GM21529 (cell line): ENCODE measurements around the gene MRPL4.
"Not testable (repeated sequence)": the region's sequence is repeated elsewhere in the genome, so short reads cannot be mapped to it uniquely, and the experiment has no call there.

ENCODE experiments used
- ATAC-seq: cut with Tn5 transposase; IDR thresholded peaks from one replicate; pipeline ENCODE4 v1.9.1; 2021; ENCODE audit not compliant: unreplicated experiment

The MRPL4 gene

DNA sequence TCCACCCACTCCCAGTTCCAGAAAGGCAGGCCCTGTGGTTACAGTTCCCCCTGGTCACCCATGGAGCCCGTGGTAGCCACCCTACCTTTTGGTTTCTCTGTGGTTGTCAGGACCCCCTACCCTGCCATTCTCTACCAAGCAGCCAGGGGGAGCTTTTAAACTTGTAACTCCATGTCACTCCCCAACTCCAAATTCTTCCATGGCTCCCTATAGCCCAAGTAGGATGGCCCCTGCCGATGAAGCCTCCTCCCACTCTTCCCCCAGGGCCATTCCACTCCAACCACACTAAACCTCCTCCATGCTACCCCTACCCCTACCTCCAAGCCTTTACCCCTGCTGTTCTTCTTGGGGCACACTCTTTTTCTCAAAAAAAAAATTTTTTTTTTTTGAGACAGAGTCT lies 23.1 kb upstream of the MRPL4 start:
- no peak for ATAC-seq

DNA sequence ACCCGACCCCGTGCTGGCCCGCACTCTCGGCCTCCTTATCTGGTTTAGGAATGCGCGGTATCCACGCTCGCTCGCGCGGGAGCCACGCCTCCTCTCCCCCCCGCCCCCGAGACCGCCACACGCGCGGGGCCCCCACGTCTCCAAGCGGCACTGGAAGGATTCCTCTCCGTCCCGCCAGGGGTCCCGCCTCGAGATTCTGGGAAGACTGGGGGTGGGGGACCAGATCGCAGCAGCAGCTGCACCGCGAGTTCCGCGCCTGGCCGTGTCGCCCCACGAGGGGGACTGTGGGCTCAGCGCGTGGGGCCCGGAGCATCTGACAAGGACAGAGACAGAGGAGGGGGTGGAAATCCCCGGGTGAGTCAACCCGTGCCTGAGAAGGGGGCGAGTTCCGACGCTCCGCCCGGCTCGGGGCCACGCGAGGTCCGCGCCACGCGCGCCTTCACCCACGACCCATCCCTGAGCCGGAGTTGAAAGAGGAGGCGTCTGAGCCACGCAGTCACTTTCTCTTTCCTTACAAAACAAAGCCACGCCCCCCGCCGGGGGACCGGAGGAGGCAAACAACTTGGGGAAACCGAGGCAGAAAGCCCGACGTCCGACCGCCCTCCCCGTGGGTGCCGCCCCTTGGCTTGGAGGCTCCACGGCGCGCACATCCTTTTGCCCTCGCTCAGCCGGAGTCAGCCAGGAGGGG lies 21.7 kb upstream of the MRPL4 start:
- ATAC-seq = no peak

DNA sequence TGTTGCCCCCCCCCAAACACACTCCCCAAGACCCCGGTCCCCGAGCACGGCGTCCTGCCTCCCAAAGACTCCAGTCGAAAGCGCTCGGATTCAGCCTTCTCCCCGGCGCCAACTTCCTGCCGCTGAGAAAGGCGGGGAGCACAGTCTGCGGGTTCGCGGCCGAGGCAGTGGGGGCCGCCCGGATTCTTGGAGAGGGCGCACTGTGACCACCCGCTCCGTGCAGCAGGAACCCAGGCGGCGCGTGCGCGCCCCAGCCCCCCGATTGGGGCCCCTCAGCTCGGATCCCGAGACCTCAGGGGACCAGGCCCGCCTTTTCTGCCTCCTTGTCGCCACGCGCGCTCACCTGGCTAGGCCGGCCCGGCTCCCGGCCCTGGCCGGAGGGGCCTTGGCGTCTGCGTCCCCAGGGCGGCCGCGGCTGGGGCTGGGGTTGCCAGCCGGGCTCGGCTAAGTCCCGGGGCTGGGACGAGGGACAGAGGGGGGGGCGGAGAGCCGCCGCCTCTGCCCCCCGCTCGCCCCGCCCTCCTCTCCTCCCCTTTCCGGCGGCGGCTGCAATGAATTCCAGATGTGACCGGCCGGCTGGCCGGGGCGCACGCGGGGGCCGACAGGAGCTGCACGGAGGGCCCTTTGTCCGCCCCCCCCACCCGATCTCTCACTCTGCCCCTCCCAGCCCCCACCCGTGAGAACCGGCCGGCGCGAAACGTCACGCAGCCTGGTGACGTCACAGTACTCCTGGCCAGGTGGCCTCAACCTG lies 21.0 kb upstream of the MRPL4 start, which contains the start of gene S1PR2:
Gene S1PR2 (minus strand): TSS at position 471 of the 751 bp plus-strand sequence. CDS start 6,426 bp downstream, outside the sequence.
- ATAC-seq = no peak

GRCh38 chr19:10231612-10232228 lies 20.3 kb upstream of the MRPL4 start:
- ATAC-seq = no peak

GRCh38 chr19:10233946-10234345 lies 18.1 kb upstream of the MRPL4 start:
- no peak for ATAC-seq

DNA sequence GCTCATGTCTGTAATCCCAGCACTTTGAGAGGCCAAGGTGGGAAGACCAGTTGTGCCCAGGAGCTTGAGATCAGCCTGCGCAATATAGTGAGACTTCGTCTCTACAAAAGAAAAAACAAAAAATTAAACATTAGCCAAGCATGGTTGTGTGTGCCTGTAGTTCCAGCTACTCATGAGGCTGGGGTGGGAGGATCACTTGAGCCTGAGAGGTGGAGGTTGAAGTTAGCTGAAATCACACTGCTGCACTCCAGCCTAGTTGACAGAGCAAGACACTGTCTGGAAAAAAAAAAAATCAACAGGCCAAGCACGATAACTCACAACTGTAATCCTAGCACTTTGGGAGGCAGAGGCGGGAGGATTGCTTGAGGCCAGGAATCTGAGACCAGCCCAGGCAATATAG lies 17.0 kb upstream of the MRPL4 start:
- no peak for ATAC-seq

DNA sequence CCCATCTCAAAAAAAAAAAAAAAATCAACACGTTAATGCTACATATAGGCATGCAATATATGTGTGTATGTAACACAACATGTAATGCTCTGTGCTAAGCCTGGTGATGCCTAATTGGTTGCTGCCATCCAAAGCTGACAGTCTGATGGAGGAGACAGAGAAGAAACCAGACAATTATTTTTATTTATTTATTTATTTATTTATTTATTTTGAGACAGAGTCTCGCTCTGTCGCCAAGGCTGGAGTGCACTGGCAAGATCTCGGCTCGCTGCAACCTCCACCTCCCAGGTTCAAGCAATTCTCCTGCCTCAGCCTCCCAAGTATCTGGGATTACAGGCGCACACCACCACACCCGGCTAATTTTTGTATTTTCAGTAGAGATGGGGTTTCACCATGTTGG lies 16.6 kb upstream of the MRPL4 start:
- not testable (repeated sequence) for ATAC-seq

DNA sequence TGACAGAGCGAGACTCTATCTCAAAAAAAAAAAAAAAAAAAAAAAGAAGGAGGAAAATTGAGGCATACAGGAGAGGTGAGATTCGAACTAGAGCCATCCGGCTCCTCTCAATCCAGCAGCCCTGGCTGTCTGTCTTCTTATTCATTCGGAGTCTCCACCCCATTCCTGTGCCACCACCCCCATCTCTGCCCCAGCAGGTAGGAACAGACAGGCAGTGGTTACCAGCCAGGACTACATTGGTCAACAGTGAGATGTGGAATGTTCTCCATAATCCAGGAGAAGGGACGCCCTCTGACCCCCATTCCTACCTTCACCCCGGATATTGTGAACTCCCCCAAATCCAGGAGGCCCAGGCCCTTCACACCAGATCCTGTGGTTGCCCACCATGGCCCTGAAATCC lies 14.3 kb upstream of the MRPL4 start:
- no peak for ATAC-seq

DNA sequence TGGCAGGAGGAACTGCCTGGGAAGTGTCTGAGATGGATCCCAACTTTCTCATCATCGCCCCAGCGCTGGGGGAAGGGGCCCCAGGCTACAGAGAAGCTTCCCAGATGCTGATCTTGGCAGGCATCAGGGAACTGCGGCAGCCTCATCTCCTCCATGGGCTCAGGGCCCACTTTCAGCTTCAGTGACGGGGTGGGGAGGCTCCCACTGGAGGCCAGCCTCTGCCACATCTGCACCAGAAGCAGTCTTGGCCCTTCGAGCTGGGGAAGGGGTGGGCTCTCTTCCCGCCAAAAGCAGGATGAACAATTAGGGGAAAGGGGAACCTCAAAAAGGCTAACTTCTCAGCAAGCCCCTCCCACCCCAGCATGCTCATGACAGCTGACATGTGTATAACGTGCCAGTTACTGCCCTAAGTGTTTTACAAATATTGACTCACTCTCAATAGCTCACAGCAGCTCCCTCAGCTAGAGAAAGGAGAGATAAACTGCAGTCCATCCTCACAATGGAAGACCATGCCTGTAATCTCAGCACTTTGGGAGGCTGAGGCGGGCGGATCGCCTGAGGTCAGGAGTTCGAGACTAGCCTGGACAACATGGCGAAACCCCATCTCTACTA lies 13.7 kb upstream of the MRPL4 start:
- no peak for ATAC-seq

DNA sequence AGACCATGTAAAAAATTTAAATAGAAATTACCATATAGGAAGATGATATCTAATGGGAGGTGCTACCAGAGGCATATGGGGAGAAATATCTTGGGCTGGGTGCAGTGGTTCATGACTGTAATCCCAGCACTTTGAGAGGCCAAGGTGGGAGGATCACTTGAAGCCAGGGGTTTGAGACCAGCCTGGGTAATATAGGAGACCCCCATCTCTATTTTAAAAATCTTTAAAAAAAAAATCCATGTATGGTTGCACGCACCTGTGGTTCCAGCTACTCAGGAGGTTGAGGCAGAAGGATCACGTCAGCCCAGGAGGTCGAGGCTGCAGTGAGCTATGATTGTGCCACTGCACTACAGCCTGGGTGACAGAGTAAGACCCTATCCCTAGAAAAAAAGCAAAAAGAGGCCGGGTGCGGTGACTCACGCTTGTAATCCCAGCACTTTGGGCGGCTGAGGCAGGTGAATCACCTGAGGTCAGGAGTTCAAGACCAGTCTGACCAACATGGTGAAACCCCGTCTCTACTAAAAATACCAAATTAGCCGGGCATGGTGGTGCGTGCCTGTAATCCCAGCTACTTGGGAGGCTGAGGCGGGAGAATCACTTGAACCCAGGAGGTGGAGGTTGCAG lies 10.1 kb upstream of the MRPL4 start:
- ATAC-seq = not testable (repeated sequence)

GRCh38 chr19:10243606-10244005 lies 8.4 kb upstream of the MRPL4 start:
- no peak for ATAC-seq

DNA sequence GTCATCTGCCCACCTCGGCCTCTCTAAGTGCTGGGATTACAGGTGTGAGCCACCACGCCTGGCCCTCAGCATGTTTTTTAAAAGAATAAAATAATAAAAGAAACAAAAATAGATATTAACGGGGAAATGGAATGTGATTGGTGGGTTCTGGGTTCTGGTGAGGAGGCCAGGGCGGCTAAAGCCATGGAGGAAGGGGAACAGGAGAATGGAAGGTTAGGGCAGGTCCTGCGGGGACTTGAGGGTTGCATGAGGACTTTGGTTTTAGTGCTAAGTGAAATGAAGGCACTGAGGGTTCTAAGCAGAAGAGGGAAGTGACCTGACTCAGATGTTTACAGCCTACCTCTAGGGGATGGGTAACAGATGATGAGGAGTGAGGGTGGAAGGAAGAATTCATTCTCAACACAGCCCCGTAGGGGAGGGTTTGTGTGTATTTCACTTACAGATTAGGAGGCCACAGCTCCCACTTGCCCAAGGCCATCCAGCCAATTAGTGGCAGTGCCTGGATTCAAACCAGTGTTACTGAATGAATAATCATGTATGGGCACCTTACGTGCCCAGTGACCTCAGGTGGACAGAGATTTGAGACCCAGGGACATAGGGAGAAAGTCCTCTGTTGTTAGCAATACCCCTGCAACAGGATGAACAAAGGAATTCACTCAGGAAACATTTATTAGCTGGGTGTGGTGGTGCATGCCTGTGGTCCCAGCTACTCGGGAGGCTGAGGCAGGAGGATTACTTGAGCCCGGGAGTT lies 6.7 kb upstream of the MRPL4 start:
- no peak for ATAC-seq

DNA sequence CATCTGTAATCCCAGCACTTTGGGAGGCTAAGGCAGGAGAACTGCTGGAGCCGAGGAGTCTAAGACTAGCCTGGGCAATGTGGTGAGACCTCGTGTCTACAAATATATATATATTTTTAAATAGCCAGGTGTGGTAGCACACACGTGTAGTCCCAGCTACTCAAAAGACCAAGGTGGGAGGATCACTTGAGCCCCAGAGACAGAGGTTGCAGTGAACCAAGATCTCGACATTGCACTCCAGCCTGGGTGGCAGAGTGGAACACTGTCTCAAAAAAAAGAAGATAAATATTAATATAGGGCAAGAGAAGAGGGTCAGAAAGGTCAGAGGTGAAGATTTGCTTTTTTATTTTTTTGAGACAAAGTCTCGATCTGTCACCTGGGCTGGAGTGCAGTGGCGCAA lies 5.5 kb upstream of the MRPL4 start:
- ATAC-seq = no peak

DNA sequence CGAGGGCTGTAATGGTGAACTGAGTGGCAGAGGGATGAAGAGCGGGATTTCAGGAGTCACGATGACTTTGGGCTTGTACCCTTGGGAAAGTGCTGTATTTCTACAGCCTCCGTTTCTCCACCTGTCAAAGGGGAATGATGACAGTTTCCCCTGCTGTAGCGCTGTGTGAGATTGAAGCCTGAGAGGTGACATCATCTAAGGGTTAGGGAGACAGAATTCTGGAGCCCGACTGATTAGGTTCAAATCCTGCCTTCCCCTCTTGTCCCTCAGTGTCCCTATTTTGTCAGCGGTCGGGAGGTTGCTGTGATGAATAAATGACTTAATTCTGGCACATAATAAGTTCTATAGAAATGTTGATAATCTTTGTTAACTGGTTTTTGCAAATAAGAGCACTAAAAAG lies 693 bp downstream of the MRPL4 start:
- ATAC-seq = no peak

GRCh38 chr19:10254244-10254643 lies 2.2 kb downstream of the MRPL4 start:
- ATAC-seq = no peak

DNA sequence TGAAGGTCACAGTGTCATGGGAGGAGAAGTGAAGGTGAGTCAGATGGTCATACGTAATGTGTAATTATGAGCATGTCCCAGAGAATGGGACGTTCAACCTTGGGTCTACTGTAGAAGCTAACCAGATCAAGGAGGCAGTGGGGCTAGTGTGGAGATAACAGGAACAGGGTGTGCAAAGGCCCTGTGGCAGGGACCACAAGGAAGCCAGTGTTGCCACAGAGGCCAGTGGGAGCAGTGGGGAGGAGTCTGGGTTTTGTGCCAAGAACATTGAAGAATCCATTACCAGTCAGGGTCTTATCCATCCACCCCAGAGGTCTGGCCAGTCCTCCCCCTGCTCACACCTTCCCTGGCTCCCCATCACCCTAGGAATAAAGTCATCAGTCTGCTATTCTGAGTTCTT lies 3.3 kb downstream of the MRPL4 start:
- ATAC-seq = no peak

DNA sequence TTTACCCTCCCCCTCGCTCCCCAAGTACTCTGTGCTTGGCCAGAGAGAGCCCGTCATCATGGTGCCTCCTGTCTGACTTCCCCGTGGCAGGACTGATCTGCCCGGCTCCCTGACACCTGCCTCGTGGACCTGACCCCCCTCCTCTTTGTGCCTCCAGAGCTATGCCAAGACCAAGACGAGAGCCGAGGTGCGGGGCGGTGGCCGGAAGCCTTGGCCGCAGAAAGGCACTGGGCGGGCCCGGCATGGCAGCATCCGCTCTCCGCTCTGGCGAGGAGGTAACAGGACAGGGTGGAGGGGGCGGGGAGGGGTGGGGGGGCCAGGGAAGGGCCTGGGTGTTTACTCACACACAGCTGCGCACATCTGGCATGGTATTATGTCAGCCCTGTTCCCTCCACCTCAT lies 4.5 kb downstream of the MRPL4 start:
- no peak for ATAC-seq

DNA sequence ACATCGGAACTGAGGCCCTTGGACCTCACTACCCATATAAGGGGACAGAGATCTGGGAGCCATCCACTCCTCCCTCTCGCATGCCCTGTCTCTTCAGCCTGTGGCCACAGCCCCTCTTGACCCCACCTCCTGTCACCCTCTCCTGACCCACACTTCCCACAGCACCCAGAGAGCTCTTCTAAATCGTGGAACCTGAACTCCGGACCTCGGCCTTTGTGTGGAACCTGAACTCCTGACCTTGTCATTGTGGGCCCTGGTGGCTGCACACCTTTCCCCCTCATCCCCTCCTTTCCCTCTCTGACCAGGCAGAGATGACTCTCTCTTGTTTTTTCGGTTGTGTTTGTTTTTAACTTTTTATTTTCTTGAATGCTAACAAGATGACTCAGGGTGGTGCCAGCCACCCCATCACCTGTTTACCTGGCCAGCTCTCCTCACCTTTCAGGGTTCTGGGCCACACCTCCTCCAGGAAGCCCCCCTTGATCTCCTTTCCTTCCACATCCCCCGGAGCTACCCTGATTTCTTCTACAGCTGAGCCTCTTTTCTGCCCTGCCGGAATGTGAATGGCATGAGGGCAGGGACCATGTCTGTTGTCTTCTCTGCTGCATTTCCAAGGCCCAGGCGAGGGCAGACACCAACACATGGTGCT lies 5.1 kb downstream of the MRPL4 start:
- ATAC-seq = no peak

DNA sequence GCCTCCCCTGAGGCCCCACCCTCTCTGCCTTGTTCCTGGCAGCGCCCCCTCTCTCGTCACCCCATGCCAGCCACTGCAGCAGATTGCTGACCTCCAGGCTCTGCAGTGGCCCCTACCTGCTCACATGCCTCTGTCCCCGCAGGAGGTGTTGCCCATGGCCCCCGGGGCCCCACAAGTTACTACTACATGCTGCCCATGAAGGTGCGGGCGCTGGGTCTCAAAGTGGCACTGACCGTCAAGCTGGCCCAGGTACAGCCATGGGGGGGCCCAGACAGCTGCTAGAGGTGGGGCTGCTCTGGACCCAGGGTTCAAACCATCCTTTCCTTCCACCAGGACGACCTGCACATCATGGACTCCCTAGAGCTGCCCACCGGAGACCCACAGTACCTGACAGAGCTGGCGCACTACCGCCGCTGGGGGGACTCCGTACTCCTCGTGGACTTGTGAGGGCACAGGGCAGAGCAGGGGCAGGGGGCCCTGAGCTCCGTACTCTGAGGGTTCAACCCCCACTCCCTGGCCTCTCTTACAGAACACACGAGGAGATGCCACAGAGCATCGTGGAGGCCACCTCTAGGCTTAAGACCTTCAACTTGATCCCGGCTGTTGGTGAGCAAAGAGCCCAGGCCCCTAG lies 6.2 kb downstream of the MRPL4 start:
- ATAC-seq = no peak
